SK-N-MC (cell line): ENCODE data around the gene GLT6D1.

Experiments
- DNase-seq: peaks from one replicate; pipeline ENCODE4 v3.0.0-alpha.2; 2011; ENCODE audit warnings: low read depth, low spot score
- H3K27ac ChIP-seq: fragments of 200-600 bp; sonication (generic); 2 replicates; pipeline ENCODE4 v1.5.1; 2016; ENCODE audit warnings: mixed run types
- H3K36me3 ChIP-seq: fragments of 200-600 bp; sonication (generic); 2 replicates; pipeline ENCODE4 v1.6.1; 2017; ENCODE audit warnings: antibody characterized with exemption, low read length, mixed read lengths; ENCODE audit not compliant: insufficient read depth
- H3K4me3 ChIP-seq: fragments of 200-600 bp; sonication (generic); 2 replicates; pipeline ENCODE4 v1.5.1; 2016
- H3K9ac ChIP-seq: fragments of 200-600 bp; sonication (generic); 2 replicates; pipeline ENCODE4 v1.8.0; 2017; ENCODE audit warnings: mixed run types, mixed read lengths; ENCODE audit not compliant: insufficient read length
- H3K9me3 ChIP-seq: fragments of 200-600 bp; sonication (generic); 2 replicates; pipeline ENCODE4 v1.6.1; 2017; ENCODE audit warnings: low read depth, mild to moderate bottlenecking, antibody characterized with exemption, low read length, moderate library complexity, mixed read lengths
- EZH2 ChIP-seq: fragments of 200-600 bp; sonication (generic); IDR thresholded peaks from one replicate; pipeline ENCODE4 v1.6.1; 2017; ENCODE audit warnings: antibody characterized with exemption
- FOXP2 ChIP-seq: optimal IDR thresholded peaks from 2 replicates; pipeline ENCODE3; 2011; ENCODE audit warnings: mild to moderate bottlenecking, moderate library complexity; ENCODE audit not compliant: insufficient read depth; ENCODE audit errors: extremely low read length, control extremely low read depth
- POLR2AphosphoS5 ChIP-seq: IDR thresholded peaks from 2 replicates; pipeline ENCODE4 v1.6.1; 2012; ENCODE audit warnings: mild to moderate bottlenecking, low read depth, low read length, borderline replicate concordance

GLT6D1 gene

DNA sequence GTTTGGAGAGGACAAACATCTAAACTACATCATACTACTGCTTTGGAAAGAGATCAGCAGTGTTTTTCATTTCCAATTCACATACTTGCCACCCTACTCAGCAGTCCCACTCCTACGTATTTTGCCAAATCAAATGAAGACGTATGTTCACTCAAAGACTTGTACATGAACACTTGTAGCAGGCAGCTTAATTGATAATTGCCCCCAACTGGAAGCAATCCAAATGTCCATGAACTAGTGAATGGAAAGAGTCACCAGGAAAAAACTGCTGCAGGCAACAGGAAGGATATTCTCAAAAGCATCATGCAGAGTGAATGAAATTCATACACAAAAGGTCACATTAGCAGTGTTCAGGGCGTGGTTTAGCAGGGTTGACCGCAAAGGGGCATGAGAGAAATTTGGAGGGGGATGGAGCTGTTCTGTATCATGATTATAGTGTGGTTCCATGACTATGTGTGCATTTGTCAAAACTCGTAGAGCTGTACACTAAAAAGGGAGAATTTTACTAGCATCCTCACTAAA lies 39.0 kb downstream of the GLT6D1 start:
- TF ChIP-seq FOXP2 (no peak), POLR2AphosphoS5 (no peak), EZH2 (no peak)
- H3K36me3 ChIP-seq: no peaks in the 10 kb centered on the region
- no peak overlapping the region for H3K27ac ChIP-seq
- no peak for DNase-seq
- H3K4me3 ChIP-seq: no peak overlapping the region; the same call in 1 of the 2 replicates
- no peaks in the 10 kb centered on the region; the same call in 1 of the 2 replicates for H3K9me3 ChIP-seq
- H3K9ac ChIP-seq: no peak overlapping the region

DNA sequence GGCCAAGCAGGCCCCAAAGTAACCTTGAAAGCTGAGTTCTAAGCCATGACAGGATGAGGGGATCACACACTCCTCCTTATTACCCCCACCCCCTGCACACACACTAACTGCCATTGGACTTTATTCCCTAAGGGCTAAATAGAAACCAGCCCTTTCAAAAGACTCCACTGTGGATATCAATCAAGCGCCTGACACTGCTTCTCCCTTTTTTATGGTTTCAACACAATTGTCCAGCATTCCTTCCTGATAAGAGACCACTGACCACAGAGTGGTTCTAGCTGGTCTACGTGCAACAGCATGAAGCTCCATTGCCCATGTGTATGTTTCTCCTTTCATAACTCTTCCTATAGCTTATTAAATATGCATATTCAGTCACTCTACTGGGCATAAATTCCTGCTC lies 43.1 kb downstream of the GLT6D1 start:
- TF ChIP-seq EZH2: no peak
- TF ChIP-seq POLR2AphosphoS5: no peak
- TF ChIP-seq FOXP2: no peak
- Histone ChIP-seq H3K9me3 (no peaks in the 10 kb centered on the region; the same call in 1 of the 2 replicates), H3K9ac (no peak overlapping the region), H3K36me3 (no peaks in the 10 kb centered on the region), H3K4me3 (no peak overlapping the region), H3K27ac (no peak overlapping the region)
- DNase-seq: no peak

DNA sequence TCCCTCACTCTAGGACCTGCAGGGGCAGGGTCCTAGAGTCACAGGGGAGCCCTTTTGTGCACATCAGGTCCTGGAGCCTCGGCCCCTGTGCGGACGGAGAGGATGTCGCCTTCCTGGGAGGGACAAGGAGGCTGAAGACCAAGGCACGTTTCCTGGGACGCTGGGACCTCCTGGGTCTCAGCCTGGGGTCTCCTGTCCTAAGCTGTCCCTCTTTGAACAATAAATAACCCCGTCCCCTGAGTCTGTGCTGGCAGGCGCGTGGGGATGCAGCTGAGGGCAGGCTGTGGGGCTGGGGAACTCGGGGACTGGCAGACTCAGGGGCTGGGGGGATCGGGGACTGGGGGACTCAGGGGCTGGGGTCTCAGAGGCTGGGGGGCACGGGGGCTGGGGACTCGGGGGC lies 46.7 kb downstream of the GLT6D1 start:
- TF ChIP-seq POLR2AphosphoS5 (no peak), FOXP2 (no peak), EZH2 (no peak)
- no peaks in the 10 kb centered on the region; the same call in 1 of the 2 replicates for H3K9me3 ChIP-seq
- no peaks in the 10 kb centered on the region for H3K36me3 ChIP-seq
- no peak overlapping the region for H3K27ac ChIP-seq
- H3K9ac ChIP-seq: no peak overlapping the region
- DNase-seq: no peak
- H3K4me3 ChIP-seq: no peak overlapping the region

DNA sequence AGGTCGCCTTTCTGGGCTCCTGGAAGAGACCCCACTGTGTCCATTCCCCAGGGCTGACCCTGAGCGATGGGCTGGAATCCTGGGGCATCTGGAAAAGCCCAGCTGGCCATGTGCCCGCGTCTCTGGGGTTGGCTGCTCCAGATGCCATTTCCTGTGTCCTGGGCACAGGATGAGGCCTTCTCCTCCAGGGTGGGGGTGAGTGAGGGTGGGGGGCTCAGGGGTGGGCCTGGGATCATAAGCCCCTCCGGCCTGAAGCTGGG lies 47.1 kb downstream of the GLT6D1 start:
- Histone ChIP-seq H3K36me3 (no peaks in the 10 kb centered on the region), H3K27ac (no peak overlapping the region), H3K9me3 (no peaks in the 10 kb centered on the region; the same call in 1 of the 2 replicates), H3K4me3 (no peak overlapping the region), H3K9ac (no peak overlapping the region)
- TF ChIP-seq FOXP2 (no peak), POLR2AphosphoS5 (no peak), EZH2 (no peak)
- DNase-seq: no peak

DNA sequence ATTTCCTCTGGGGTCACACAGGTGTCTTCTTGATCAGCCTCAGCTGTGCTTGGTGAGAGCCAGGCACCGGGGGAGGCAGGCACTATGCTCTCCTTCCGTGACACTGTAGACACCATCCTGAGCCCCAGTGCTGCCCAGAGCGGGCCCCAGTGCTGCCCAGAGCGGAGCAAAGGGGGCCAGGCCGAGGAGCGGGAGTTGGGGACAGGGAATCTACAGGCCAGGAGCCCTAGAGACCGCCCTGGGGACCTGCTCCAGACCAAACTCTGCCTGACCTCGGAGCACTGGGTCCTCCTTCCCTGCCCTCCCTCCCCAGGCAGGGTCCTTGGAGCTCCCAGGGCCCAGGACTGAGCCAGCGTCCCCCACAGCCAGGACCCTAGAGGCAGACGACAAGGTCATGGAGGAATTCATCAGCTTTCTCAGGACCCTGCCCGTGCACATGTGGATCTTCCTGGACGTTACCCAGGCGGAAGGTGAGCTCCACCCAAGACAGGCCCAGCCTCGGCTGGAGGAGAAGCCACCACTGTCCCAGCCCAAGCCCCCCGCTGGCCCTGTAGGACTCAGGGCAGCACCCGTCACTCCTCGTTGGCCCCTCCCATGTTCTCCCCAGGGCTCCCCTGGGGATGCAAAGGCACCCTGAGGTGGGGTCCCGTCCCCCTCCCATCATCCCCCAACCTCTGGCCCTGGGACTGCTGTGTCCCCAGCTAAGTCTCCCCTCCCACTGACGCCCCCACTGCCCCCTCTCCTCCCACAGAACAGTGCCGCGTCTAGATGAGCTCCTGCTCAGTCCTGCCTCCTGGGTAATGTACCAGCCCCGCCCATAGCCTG lies 47.6 kb downstream of the GLT6D1 start:
- no peak for DNase-seq
- H3K9ac ChIP-seq: no peak overlapping the region
- H3K27ac ChIP-seq: no peak overlapping the region
- no peaks in the 10 kb centered on the region for H3K36me3 ChIP-seq
- no peak overlapping the region for H3K4me3 ChIP-seq
- no peaks in the 10 kb centered on the region; the same call in 1 of the 2 replicates for H3K9me3 ChIP-seq
- TF ChIP-seq FOXP2 (no peak), POLR2AphosphoS5 (no peak), EZH2 (no peak)

DNA sequence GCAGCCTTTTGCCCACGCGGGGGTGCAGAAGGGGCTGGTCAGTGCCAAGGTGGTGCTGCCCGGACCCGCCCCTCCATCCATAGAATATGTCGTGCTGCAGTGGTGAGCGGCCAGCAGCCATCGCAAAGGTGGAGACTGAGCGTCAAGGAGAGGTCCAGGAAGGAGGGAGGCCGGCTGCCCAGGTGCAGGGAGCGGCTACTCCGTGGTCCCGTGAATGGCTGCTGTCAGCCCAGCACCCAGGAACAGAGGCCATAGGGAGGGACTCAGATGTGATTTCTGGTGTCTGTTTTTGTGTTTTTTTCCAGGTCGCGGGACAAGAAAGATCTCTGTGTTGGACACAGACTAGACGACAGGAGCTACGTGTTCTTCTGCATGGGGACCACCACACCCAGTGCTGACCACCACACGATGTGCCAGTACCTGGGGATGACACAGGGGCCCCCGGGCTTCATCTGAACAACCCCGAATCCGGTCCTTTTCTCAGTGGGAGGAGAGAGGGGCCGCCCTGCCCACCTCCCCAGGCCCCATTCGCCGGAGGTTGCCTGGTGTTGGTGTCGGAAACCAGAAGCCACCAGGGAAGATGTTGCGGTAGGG lies 48.8 kb downstream of the GLT6D1 start:
- Histone ChIP-seq H3K27ac (no peak overlapping the region), H3K9ac (no peak overlapping the region), H3K36me3 (no peaks in the 10 kb centered on the region), H3K9me3 (no peaks in the 10 kb centered on the region; the same call in 1 of the 2 replicates), H3K4me3 (no peak overlapping the region)
- TF ChIP-seq EZH2: no peak
- no peak for TF ChIP-seq POLR2AphosphoS5
- DNase-seq: no peak

DNA sequence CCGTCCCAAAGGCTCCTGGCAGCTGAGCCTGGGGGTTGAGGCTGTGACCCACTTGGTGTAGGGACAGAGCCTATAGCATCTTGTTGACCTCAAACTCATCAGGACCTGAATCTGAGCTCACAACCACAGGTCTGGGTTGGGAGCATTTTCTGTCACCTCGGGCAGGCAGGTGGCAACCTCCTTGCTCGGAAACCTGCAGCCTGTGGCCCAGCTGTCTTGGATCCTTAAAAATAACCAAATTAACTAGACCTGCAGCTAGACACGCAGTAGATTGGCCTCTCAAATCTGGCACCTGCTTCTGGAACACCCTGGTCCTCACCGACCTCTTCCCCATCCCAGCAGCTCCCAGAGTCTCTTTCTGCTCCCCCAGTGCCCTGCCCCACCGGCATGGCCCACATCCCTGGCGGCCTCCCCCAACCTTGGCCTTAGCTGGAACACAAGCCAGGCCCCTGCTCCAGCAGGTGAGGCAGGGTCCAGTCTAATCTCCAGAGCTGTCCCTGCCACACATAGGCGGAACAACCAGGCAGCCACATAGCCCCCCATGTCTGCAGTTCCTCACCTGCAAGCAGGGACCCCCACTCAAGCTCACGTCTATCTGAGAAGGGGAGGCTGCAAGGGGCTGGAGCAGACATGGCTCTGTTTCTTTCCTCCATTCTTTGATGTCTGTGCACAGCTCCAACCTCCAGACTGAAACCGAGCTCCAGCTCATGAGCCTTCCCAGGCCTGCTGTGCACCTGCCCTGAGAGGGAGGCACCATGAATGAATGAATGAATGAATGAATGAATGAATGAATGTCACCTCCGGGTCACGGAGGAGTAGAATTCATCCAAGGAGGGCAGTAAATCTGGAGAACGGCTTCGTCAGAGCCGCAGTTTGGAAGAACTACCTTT lies 49.5 kb downstream of the GLT6D1 start:
- no peak for DNase-seq
- H3K27ac ChIP-seq: no peak overlapping the region
- TF ChIP-seq FOXP2: no peak
- TF ChIP-seq EZH2: no peak
- TF ChIP-seq POLR2AphosphoS5: no peak
- H3K4me3 ChIP-seq: no peak overlapping the region
- H3K36me3 ChIP-seq: no peaks in the 10 kb centered on the region
- no peaks in the 10 kb centered on the region for H3K9me3 ChIP-seq
- no peak overlapping the region for H3K9ac ChIP-seq

DNA sequence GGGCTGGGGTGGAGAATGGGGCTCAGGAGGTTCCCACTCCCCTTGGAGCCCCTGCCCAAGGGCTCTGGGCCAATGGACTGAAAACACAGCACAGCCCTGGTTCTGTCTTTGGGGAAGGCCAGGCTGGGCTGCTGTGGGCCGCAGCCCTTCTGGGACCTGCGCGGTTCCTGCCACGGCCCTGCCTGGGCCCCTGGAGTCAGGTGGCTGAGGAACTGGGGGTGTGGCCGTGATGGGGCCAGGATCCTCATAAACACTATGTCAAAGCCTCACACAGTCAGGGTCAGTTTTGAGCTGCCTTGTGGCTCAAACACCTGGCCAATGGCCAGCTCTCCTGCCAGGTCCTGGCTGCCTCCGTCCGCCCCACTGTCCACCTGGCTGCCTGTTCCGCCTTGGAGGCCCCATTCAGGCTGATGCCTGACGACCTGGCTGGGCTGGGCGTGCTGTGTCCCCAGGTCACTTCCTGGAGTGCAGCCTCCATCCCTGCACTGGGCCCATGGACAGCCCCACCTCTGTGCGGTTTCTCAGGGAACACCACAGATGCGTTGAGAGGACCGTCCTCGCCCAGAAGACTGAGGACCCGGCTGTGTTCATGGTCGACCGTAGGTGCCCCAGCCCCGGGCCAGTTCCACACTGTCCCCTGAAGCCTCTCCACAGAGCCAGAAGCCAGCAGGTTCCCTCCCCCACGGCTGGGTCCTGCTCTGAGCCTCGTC lies 50.3 kb downstream of the GLT6D1 start:
- no peak overlapping the region for H3K9ac ChIP-seq
- TF ChIP-seq POLR2AphosphoS5 (no peak), FOXP2 (no peak), EZH2 (no peak)
- H3K36me3 ChIP-seq: no peaks in the 10 kb centered on the region
- H3K27ac ChIP-seq: no peak overlapping the region
- no peak for DNase-seq
- no peaks in the 10 kb centered on the region for H3K9me3 ChIP-seq
- no peak overlapping the region for H3K4me3 ChIP-seq
